K562 (cell line): ENCODE data around the gene ANGEL2.

Experiments
- EHMT2 ChIP-seq: fragments of 450-650 bp; IDR thresholded peaks from 2 replicates; pipeline ENCODE4 v1.6.1; 2018; ENCODE audit warnings: antibody characterized with exemption
- NCOA2 ChIP-seq, 2 experiments: fragments of 450-650 bp; IDR thresholded peaks; 2 replicates each; pipeline ENCODE4 v1.6.1; 2018; ENCODE audit warnings: mild to moderate bottlenecking in 2 of 2, moderate library complexity in 1 of 2; ENCODE audit not compliant: partially characterized antibody in 2 of 2
- TF ChIP-seq, protein P1 (sequence below): fragments of 450-650 bp; formaldehyde crosslinking; conservative IDR thresholded peaks from 2 replicates; pipeline ENCODE4 v1.4.0; 2022; ENCODE audit warnings: mild to moderate bottlenecking, missing genetic modification characterization

GRCh38 chr1:212946872-212947271 lies 68.8 kb downstream of the ANGEL2 start:
- no peak for TF ChIP-seq NCOA2 (IDR thresholded peaks at IDR 0.05; ENCODE audit: partially characterized antibody in 2 of 2)
- TF ChIP-seq EHMT2 = no peak
- TF ChIP-seq, protein P1, sequence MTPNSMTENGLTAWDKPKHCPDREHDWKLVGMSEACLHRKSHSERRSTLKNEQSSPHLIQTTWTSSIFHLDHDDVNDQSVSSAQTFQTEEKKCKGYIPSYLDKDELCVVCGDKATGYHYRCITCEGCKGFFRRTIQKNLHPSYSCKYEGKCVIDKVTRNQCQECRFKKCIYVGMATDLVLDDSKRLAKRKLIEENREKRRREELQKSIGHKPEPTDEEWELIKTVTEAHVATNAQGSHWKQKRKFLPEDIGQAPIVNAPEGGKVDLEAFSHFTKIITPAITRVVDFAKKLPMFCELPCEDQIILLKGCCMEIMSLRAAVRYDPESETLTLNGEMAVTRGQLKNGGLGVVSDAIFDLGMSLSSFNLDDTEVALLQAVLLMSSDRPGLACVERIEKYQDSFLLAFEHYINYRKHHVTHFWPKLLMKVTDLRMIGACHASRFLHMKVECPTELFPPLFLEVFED (CRISPR knock-in tag) = no peak
